UCSD-AML1 (cell line): ENCODE measurements around the gene MEA1.
"Not testable (repeated sequence)": the region's sequence is repeated elsewhere in the genome, so short reads cannot be mapped to it uniquely, and the experiment has no call there.

Experiments used
- DNase-seq: peaks from one replicate; lab custom pipeline; 2025; ENCODE audit not compliant: unreplicated experiment; lab: John Stamatoyannopoulos, UW

Gene MEA1

GRCh38 chr6:43013097-43013842 is 476 bp downstream of the MEA1 start:
- no peak for DNase-seq

- no peak for DNase-seq
Observed at GRCh38 chr6:43012364-43012763, 1.4 kb downstream of the MEA1 start.

GRCh38 chr6:43011207-43011606 is 2.5 kb downstream of the MEA1 start:
- no peak for DNase-seq

DNA sequence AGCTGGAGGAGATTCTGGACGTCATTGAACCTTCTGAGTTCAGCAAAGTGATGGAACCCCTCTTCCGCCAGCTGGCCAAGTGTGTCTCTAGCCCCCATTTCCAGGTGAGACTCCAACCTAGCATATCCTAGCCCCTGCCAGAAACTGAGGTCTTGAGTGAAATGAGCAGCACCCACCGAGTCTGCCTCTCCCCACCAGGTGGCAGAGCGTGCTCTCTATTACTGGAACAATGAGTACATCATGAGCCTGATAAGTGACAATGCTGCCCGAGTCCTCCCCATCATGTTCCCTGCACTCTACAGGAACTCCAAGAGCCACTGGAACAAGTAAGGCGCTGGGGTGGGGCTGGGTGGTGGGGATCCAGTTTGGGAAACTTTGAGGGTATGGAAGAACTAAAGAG is 4.6 kb downstream of the MEA1 start:
- DNase-seq: peak; percentile 46

DNA sequence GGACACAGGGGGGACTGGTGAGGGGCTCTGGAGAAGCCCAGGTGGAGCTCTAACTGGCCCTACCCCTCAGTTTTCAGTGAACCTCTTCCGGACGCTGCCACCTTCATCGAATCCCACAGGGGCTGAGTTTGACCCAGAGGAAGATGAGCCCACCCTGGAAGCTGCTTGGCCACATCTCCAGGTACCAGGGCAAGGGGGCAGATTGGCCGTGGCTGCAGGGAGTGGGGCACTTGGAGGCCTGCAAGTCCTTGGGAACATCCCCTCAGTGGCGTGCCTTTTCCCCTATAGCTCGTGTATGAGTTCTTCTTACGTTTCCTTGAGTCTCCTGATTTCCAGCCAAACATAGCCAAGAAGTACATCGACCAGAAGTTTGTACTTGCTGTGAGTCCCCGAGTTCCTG is 6.6 kb downstream of the MEA1 start:
- DNase-seq: no peak

- no peak for DNase-seq
Observed at GRCh38 chr6:43006251-43006650, 7.5 kb downstream of the MEA1 start.

DNA sequence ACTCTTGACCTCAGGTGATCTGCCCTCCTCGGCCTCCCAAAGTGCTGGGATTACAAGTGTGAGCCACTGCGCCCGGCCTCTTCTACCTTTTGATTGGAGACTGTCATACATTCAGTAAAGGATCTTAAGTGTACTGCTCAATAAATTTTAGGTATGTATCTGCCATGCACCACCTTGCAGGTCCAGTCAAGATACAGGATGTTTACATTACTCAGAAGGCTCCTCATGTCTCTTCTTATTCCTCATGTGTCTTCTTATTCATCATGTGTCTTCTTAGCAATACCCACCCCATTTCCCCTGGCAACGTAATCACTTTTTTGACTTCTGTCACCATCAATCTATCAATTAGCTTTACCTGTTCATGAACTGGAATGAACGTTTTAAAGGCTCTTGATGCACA is 7.9 kb downstream of the MEA1 start:
- no peak for DNase-seq

DNA sequence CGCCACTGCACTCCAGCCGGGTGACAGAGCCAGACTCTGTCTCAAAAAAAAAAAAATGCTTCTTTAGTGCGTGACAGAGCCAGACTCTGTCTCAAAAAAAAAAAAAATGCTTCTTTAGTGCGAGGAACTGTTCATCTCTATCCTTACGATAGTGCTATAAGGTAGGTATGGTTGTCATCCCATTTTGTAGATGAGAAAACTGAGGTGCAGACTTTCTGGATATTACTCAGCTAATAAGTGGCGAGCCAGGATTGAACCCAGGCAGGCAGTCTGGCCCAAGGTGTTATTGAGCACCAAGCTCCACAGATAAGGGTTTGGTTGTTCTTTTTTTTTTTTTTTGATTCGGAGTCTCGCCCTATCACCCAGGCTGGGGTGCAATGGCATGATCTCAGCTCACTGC is 11.9 kb downstream of the MEA1 start:
- no peak for DNase-seq

- DNase-seq: not testable (repeated sequence)
Observed at GRCh38 chr6:42998205-42998604, 15.5 kb downstream of the MEA1 start.

DNA sequence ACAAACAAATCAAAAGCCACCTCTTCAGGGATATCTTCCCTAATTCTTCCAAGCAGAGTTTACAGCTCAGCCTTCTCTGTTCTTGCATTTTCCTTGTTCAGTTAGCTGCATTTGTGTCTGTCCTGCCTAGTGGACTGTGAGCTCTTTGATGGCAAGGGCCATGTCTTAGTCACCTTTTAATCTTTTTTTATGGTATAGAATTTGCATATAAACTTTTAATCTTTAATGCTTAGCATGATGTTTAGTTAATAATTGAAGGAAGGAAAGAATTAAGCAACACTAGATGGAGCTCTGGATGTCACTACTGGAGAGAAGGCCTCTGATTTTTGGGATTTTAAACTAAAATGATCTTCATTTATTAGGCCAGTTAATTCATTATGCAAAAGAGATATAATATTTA is 17.2 kb downstream of the MEA1 start:
- no peak for DNase-seq

- DNase-seq: no peak
Observed at GRCh38 chr6:42993445-42993844, 20.3 kb downstream of the MEA1 start.

DNA sequence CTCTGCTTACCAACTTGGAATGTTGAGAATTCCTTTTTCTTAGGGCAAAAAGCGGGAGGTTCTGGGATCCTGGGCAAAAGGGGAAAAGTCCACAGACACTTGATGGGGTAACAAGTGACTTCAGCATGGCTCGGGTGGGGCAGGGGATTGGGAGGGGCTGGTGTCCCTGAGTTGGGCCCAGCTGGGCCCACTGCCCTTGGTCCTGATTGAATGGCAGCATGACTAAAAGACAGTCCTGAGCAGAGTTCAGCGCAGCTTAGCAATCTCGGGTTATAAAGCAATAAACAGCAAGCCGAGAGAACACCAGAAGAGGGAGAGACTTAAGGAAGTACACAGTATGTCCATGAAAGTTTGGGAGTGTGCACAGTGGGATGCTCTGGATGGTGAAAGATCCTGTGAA is 23.8 kb downstream of the MEA1 start:
- no peak for DNase-seq

DNA sequence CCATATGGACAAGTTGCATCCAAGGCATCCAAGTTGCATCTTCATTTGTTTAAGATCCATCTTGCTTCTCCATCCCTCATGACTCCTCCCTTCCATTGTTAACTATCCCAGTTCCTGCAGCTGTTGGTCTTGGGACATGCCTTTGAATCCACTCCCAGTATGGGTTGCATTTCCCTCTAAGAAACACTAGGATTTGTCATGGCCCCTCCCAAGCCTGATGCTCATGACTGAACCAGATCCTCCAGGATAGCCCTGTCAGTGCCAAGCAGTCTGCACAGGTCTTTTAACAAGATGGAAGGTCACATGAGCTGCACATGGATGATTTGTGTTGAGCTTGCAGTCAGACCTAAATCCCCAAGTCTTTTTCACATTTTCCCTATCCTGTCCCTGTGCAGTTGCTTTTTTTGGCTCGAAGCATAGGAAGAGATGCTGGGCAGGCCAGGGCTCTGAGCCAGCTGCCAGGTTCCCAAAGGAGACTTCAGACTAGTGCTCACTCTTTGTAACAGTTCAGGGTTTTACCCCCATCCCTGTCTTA is 25.2 kb downstream of the MEA1 start:
- DNase-seq: no peak

DNA sequence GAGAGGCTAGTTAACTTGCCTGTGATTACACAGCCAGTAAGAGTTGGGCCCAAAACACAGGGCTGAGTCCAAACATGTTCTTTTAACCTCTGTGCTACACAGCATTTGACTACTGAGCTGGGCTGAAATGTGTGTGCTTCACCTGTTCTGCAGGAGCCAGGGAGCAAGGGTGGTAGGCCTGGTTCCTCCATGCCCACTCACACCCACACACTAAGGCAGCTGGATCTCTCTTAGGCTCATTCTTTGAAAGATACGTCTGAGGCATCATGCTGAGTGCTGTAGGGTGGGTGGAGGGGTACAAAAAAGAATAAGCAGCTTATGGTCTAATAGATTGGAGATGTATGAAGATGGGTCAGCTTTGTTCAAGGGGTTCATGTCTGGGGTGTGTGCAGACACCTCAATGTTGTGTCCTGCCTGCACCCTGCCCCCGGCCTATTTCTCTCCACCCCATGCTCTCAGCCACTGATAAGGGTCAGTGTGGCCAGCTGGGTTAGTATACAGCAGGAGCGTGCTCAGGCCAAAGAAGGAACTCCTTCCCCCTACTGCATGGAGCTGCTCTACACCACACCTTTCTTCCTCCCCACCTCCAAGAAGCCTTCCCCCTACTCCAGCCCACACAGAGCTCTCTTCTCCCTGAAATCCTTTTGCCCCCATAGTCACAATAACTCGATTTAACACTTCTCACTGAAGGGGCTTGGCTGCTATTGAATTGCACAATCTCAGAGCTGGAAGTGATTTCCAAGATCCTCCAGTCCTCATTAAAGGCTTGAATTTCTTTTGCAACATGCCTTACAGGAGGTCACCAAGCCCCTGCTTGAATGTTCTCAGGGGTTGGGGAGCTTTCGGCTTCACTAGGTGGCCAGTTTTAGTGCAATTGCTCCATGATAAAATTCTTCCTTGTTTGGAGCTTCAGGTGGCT is 26.0 kb downstream of the MEA1 start:
- no peak for DNase-seq

DNA sequence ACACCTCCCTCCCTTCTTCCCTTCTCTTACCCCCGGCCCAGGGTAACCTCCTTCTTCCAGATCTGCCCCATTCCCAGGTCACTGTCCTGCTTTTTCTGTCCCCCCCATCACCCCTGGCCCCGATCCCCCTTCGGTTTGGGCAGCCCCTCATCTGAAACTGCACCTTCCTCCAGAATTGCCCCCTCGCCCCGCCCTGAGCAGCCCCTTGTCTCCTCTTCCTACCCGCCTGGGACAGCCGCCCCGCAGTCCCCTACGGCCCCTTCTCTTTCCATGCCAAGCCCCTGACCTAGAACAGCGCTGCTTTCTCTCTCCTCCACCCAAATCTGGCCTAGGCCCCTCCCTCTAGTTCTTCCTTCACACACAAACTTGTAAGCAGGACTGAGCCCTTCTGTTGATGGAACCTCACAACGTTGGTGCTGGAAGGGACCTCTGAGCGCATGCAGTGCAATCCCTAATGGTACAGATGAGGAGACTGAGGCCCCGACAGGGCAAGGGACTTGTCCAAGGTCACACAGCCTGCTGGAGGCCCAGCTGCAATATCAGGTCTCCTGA is 28.7 kb downstream of the MEA1 start:
- DNase-seq: no peak

GRCh38 chr6:42984001-42984923 is 29.5 kb downstream of the MEA1 start, which contains the start of gene PPP2R5D:
TSS of gene PPP2R5D (plus strand) at chr6:42984570. CDS start at chr6:42984678, 108 bp downstream.
- DNase-seq: peak; percentile 96

- no peak for DNase-seq
Observed at GRCh38 chr6:42981836-42982235, 31.9 kb downstream of the MEA1 start.

DNA sequence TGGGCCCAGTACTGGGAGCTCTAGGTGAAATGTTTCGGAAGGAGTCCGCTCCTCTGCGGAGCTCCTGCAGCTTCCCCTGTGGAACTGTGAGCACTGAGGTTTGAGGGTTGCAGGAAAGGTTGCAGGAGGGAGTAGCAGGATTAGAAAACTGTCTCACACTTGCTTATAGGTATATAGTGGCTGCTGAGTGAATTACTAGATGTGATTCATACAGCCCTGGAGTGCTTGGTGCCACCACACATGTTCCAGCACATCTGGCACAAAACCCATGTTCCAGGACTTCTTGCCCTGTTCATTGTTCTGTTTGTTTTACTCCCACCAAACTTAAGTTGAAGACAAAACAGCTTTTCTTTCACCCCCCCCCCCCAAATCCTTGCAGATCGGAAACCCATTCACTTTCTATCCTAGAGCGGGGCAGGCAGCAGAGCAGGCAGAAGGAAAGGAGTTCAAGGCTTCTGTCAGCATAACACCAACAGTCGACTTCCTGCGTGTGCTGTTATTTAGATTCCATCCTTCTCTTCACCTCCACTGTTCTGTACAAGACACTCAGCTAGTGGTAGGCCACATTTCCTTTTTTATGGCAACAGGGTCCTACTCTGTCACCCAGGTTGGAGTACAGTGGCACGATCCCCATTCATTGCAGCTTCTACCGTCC is 34.1 kb downstream of the MEA1 start:
- no peak for DNase-seq

- peak; percentile 91 for DNase-seq
Observed at GRCh38 chr6:42978839-42979522, 34.8 kb downstream of the MEA1 start, which contains the start of gene PEX6. TSS of gene PEX6 (minus strand) at chr6:42979181. CDS start at chr6:42979150, 31 bp downstream.
